ENCODE data around the gene EID2B. TPM values are rescaled to one million over a fixed set of nuclear protein-coding genes. Genes with fewer than 3 reads are reported as not detected.

EID2B gene
- total and polyA plus RNA-seq, 2 of the 13 experiments (the other 11 are each of a cell fraction or from before 2014, with no cell fraction given) = 2.5 to 3.7 TPM

DNA sequence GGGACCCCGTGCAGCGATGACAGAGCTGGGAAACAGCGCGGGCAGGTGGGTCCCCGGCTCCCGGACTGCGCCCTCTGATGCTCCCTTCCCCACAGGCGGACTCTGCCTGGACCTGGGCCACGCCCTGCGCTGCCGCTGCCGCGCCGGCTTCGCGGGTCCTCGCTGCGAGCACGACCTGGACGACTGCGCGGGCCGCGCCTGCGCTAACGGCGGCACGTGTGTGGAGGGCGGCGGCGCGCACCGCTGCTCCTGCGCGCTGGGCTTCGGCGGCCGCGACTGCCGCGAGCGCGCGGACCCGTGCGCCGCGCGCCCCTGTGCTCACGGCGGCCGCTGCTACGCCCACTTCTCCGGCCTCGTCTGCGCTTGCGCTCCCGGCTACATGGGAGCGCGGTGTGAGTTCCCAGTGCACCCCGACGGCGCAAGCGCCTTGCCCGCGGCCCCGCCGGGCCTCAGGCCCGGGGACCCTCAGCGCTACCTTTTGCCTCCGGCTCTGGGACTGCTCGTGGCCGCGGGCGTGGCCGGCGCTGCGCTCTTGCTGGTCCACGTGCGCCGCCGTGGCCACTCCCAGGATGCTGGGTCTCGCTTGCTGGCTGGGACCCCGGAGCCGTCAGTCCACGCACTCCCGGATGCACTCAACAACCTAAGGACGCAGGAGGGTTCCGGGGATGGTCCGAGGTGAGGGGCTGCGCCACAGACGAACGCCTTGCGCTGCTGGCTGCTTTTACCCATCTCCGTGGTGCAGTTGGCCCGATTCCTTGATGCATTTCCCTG, 25.5 kb downstream of the EID2B start (continued):
- TF ChIP-seq, protein P1, sequence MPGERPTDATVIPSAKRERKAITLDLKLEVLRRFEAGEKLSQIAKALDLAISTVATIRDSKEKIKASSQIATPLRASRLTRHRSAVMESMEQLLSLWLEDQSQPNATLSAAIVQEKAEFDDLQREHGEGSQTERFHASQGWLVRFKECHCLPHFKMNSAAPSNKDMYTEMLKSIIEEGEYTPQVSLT (CRISPR knock-in tag; IDR thresholded peaks at IDR 0.05; ENCODE audit: borderline replicate concordance, low read depth) = no peak; the same call in 1 of the 2 replicates
- TF ChIP-seq ZNF749 (CRISPR knock-in tag; IDR thresholded peaks at IDR 0.05; ENCODE audit: borderline replicate concordance) = peak; percentile 99
- no peak; the same call in 1 of the 2 replicates for TF ChIP-seq ZNF12 (CRISPR knock-in tag; IDR thresholded peaks at IDR 0.05)
- no peak for TF ChIP-seq PCBP1 (IDR thresholded peaks at IDR 0.05; ENCODE audit: borderline replicate concordance, low read depth, low read length)
- TF ChIP-seq ZIK1 (CRISPR knock-in tag; IDR thresholded peaks at IDR 0.05; ENCODE audit: borderline replicate concordance, low read depth) = peak; percentile 98
- peak; percentile 98 for TF ChIP-seq IKZF4 (CRISPR knock-in tag; IDR thresholded peaks at IDR 0.05; ENCODE audit: borderline replicate concordance, low read depth, not compliant biosample characterization)
- TF ChIP-seq, protein P2, sequence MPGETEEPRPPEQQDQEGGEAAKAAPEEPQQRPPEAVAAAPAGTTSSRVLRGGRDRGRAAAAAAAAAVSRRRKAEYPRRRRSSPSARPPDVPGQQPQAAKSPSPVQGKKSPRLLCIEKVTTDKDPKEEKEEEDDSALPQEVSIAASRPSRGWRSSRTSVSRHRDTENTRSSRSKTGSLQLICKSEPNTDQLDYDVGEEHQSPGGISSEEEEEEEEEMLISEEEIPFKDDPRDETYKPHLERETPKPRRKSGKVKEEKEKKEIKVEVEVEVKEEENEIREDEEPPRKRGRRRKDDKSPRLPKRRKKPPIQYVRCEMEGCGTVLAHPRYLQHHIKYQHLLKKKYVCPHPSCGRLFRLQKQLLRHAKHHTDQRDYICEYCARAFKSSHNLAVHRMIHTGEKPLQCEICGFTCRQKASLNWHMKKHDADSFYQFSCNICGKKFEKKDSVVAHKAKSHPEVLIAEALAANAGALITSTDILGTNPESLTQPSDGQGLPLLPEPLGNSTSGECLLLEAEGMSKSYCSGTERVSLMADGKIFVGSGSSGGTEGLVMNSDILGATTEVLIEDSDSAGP (CRISPR knock-in tag; IDR thresholded peaks at IDR 0.05; ENCODE audit: borderline replicate concordance) = peak; percentile 72
- TF ChIP-seq, protein P3, sequence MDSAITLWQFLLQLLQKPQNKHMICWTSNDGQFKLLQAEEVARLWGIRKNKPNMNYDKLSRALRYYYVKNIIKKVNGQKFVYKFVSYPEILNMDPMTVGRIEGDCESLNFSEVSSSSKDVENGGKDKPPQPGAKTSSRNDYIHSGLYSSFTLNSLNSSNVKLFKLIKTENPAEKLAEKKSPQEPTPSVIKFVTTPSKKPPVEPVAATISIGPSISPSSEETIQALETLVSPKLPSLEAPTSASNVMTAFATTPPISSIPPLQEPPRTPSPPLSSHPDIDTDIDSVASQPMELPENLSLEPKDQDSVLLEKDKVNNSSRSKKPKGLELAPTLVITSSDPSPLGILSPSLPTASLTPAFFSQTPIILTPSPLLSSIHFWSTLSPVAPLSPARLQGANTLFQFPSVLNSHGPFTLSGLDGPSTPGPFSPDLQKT (CRISPR knock-in tag; IDR thresholded peaks at IDR 0.05; ENCODE audit: borderline replicate concordance) = peak; percentile 82; the same call in 1 of the 2 replicates
- TF ChIP-seq HOXA5 (CRISPR knock-in tag; IDR thresholded peaks at IDR 0.05) = peak; percentile 74; the same call in 1 of the 2 replicates
- TF ChIP-seq, protein P4, sequence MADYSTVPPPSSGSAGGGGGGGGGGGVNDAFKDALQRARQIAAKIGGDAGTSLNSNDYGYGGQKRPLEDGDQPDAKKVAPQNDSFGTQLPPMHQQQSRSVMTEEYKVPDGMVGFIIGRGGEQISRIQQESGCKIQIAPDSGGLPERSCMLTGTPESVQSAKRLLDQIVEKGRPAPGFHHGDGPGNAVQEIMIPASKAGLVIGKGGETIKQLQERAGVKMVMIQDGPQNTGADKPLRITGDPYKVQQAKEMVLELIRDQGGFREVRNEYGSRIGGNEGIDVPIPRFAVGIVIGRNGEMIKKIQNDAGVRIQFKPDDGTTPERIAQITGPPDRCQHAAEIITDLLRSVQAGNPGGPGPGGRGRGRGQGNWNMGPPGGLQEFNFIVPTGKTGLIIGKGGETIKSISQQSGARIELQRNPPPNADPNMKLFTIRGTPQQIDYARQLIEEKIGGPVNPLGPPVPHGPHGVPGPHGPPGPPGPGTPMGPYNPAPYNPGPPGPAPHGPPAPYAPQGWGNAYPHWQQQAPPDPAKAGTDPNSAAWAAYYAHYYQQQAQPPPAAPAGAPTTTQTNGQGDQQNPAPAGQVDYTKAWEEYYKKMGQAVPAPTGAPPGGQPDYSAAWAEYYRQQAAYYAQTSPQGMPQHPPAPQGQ (CRISPR knock-in tag; IDR thresholded peaks at IDR 0.05; ENCODE audit: borderline replicate concordance) = no peak
- TF ChIP-seq SSRP1 (CRISPR knock-in tag; IDR thresholded peaks at IDR 0.05) = no peak
- peak; percentile 84; the same call in 1 of the 2 replicates for TF ChIP-seq ZSCAN20 (CRISPR knock-in tag; IDR thresholded peaks at IDR 0.05; ENCODE audit: borderline replicate concordance)
- TF ChIP-seq, protein P5, sequence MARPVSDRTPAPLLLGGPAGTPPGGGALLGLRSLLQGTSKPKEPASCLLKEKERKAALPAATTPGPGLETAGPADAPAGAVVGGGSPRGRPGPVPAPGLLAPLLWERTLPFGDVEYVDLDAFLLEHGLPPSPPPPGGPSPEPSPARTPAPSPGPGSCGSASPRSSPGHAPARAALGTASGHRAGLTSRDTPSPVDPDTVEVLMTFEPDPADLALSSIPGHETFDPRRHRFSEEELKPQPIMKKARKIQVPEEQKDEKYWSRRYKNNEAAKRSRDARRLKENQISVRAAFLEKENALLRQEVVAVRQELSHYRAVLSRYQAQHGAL (CRISPR knock-in tag; IDR thresholded peaks at IDR 0.05; ENCODE audit: not compliant biosample characterization) = peak; percentile 72
- TF ChIP-seq ZNF841 (CRISPR knock-in tag; IDR thresholded peaks at IDR 0.05; ENCODE audit: borderline replicate concordance) = peak; percentile 97
- TF ChIP-seq, protein P6, sequence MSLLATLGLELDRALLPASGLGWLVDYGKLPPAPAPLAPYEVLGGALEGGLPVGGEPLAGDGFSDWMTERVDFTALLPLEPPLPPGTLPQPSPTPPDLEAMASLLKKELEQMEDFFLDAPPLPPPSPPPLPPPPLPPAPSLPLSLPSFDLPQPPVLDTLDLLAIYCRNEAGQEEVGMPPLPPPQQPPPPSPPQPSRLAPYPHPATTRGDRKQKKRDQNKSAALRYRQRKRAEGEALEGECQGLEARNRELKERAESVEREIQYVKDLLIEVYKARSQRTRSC (CRISPR knock-in tag; IDR thresholded peaks at IDR 0.05; ENCODE audit: low read depth) = peak; percentile 82; the same call in 1 of the 2 replicates
- TF ChIP-seq FOXK1 (CRISPR knock-in tag; IDR thresholded peaks at IDR 0.05; ENCODE audit: borderline replicate concordance, low read depth) = no peak
- TF ChIP-seq SOX5 (CRISPR knock-in tag; IDR thresholded peaks at IDR 0.05; ENCODE audit: borderline replicate concordance) = peak; percentile 17; the same call in 1 of the 2 replicates

All from HepG2 (cell line).